ENCODE results near the gene KRTAP10-9.
"Not testable (repeated sequence)": the region's sequence is repeated elsewhere in the genome, so short reads cannot be mapped to it uniquely, and the experiment has no call there.

The KRTAP10-9 gene, protein sequence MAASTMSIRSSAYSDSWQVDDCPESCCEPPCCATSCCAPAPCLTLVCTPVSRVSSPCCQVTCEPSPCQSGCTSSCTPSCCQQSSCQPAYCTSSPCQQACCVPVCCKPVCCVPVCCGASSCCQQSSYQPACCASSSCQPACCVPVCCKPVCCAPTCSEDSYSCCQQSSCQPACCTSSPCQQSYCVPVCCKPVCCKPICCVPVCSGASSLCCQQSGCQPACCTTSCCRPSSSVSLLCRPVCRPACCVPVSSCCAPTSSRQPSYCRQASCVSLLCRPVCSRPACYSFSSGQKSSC

GRCh38 chr21:44626673-44627143 is at the start of gene KRTAP10-9:
KRTAP10-9 (plus strand) TSS chr21:44627093; CDS start chr21:44627172, 79 bp downstream.
- Mint-ChIP-seq H3K9me3 (ENCODE audit: low read depth) (peaks cover 34% of the 10 kb centered on the region), H3K27ac (peak within 1 kb of the TSS; percentile 34), H3K27me3 (no peaks in the 10 kb centered on the region), H3K4me3 (peak within 1 kb of the TSS; percentile 27), H3K4me1 (ENCODE audit: low read depth) (peaks cover 36% of the 10 kb centered on the region), H3K36me3 (peaks cover 27% of the 10 kb centered on the region)

DNA sequence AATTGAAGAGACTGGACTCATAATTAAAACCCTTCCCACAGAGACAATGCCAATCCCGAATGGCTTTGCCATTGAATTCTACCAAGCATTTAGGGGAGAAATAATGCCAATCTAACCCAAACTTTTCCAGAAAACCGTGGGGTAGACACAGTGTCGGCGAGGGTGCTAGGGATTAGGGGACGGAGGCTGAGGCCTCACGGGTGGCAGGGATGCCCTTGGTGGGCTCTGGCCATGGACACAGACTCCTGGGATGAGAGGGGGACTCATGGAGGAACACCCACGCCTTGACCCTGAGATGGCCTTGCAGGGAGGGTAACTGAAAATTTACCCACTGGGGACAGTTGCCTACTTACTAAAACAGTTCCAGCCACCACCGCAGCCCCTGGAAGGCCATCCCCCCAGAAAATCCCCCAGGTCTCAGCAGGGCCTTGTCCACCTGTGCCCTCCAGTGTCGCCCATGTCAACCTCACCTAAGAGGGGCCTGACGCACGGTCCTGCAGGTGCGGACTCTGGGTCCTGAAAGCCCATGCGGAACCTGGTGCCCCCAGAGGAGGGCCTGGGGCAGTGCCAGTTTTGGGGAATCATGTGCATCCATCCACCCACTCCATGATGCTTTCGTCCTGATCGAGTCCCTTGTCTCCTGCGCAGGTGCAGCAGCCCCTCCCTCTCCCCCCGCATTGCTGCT is 48.4 kb upstream of the KRTAP10-9 start:
- peaks cover 23% of the 10 kb centered on the region for H3K4me1 Mint-ChIP-seq (ENCODE audit: low read depth)
- peaks cover 7% of the 10 kb centered on the region for H3K36me3 Mint-ChIP-seq
- H3K27ac Mint-ChIP-seq = no peak overlapping the region
- H3K27me3 Mint-ChIP-seq = no peaks in the 10 kb centered on the region
- peaks cover 13% of the 10 kb centered on the region for H3K9me3 Mint-ChIP-seq (ENCODE audit: low read depth)
- no peak overlapping the region for H3K4me3 Mint-ChIP-seq

DNA sequence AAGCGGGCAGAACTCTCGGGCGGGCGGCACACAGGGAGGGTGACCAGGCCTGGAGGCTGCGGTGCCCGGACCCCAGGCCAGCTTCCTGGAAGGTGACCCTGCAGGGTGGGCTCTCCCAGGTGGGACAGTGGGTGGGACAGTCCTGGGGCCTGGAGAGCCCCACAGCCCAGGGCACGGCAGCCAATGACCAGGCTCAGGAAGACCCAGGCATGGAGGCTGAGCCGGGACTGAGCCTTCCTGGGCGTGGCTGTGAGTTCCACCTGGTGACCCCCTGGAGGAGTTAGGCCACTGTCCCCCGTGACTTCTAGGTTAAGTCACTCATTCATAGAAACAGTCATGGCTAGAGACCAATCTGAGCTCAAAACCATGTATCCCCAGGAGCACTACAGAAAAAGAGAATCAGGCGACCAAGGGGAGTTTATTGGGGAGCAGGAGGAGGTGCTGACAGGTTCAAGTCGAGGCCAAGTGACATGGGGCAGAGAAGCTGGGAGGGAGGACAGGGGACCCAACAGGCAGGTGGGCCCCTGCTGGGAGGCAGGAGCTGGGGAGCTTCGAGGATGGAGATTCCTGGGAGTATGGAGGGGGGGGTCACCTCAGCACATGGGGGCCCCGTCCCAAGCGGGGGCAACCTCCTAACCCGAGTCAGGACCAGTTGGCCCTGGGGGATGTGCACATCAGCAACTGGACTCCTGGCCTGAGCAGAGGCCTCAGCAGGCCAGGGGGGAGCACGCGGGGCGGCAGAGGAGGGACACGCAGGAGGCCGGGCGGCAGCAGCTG is 47.6 kb upstream of the KRTAP10-9 start:
- Mint-ChIP-seq H3K27me3 (no peaks in the 10 kb centered on the region), H3K27ac (no peak overlapping the region), H3K36me3 (peaks cover 7% of the 10 kb centered on the region), H3K4me1 (ENCODE audit: low read depth) (peaks cover 30% of the 10 kb centered on the region), H3K4me3 (no peak overlapping the region), H3K9me3 (ENCODE audit: low read depth) (peaks cover 13% of the 10 kb centered on the region)

- peaks cover 7% of the 10 kb centered on the region for H3K36me3 Mint-ChIP-seq
- peaks cover 29% of the 10 kb centered on the region for H3K4me1 Mint-ChIP-seq (ENCODE audit: low read depth)
- H3K4me3 Mint-ChIP-seq = no peak overlapping the region
- no peaks in the 10 kb centered on the region for H3K27me3 Mint-ChIP-seq
- no peak overlapping the region for H3K27ac Mint-ChIP-seq
- H3K9me3 Mint-ChIP-seq (ENCODE audit: low read depth) = peaks cover 13% of the 10 kb centered on the region
Observed at GRCh38 chr21:44579833-44580144, 47.1 kb upstream of the KRTAP10-9 start.

DNA sequence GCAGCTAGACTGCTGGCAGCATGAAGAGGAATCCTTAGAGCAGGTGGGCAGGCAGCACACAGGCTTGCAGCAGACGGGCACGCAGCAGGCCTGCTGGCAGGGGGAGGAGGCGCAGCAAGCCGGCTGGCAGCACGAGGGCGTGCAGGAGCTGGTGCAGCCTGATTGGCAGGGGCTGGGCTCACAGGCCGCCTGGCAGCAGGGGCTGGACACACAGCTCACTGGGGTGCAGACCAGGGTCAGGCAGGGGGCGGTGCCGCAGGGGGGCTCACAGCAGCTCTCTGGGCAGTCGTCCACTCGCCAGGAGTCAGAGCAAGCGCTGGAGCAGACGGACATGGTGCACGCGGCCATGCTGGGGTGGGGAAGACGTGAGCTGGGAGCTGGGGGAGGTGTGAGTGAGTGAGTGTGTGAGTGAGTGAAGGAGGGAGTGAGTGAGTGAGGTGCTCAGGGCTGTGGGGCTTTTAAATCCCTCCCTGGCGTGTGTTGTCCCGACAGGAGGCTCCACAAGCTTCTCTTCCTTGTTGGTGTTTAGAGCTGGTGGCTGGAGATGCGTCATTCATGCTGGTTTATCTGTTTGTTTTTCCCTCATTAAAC is 46.6 kb upstream of the KRTAP10-9 start, which contains the start of gene KRTAP10-5:
Gene KRTAP10-5, minus strand, starts transcription at position 374 of the 591 bp plus-strand sequence. Its CDS starts 26 bp downstream, at position 348.
- not testable (repeated sequence) for H3K27me3 Mint-ChIP-seq, H3K4me3 Mint-ChIP-seq, H3K36me3 Mint-ChIP-seq
- H3K27ac Mint-ChIP-seq = peak within 1 kb of the TSS; percentile 46
- H3K4me1 Mint-ChIP-seq (ENCODE audit: low read depth) = peaks cover 29% of the 10 kb centered on the region
- peaks cover 13% of the 10 kb centered on the region for H3K9me3 Mint-ChIP-seq (ENCODE audit: low read depth)

DNA sequence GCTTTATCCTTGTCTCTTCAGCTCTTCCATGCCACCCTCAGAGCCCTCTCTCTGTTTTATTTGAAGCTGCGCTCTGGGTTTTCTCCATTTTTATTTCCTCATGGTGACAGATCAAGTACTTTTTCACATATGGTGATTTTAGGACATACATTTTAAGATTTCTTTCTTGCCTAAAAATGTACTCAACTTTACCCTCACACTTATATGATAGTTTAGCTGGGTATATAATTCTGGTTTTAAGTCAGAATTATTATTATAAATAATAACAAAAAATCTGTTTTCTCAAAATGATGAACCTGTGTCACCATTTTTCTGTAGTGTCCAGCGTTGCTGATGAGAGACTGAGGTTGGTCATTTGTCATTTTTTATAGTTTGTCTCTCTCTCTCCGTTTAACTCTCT is 45.7 kb upstream of the KRTAP10-9 start:
- Mint-ChIP-seq H3K4me3 (no peak overlapping the region), H3K4me1 (ENCODE audit: low read depth) (peaks cover 29% of the 10 kb centered on the region), H3K36me3 (peaks cover 10% of the 10 kb centered on the region), H3K9me3 (ENCODE audit: low read depth) (peaks cover 13% of the 10 kb centered on the region), H3K27ac (peak overlapping the region; percentile 46), H3K27me3 (no peaks in the 10 kb centered on the region)

- peaks cover 6% of the 10 kb centered on the region for H3K36me3 Mint-ChIP-seq
- peaks cover 29% of the 10 kb centered on the region for H3K4me1 Mint-ChIP-seq (ENCODE audit: low read depth)
- no peaks in the 10 kb centered on the region for H3K27me3 Mint-ChIP-seq
- no peak overlapping the region for H3K27ac Mint-ChIP-seq
- peaks cover 7% of the 10 kb centered on the region for H3K9me3 Mint-ChIP-seq (ENCODE audit: low read depth)
- H3K4me3 Mint-ChIP-seq = no peak overlapping the region
Observed at GRCh38 chr21:44582055-44582454, 44.8 kb upstream of the KRTAP10-9 start.

DNA sequence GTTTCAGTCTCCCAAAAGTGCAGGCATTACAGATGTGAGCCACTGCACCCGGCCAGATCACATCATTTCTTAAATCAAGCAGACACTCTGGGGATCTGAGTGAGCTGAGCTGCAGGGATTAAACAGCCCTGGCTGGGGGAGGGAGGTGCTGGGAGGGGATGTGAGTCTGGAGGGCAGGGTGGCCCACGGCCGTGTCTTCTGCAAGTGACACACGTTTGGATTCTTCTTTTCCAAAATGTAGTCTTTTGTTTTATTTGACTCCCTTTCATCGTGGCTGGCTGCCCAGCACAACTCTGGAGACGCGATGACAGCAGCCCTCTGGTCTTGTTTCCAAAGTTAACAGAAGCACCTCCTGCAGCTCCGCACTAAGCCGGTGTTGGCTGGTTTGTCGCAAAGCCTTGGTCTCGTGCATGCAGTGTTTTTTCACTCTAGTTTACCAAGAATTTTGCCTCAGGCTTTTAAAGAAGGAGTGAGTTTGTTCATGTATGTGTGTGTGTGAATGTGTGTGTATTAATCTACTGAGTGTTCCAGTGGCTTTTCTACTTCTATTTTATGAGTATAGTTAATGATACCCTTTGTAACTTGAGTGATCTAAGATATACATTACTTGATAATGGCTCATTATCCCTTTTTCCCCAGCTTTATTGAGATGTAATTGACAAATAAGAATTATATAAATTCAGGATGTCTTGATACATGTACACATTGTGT is 43.6 kb upstream of the KRTAP10-9 start:
- peaks cover 29% of the 10 kb centered on the region for H3K4me1 Mint-ChIP-seq (ENCODE audit: low read depth)
- H3K9me3 Mint-ChIP-seq (ENCODE audit: low read depth) = peaks cover 4% of the 10 kb centered on the region
- no peak overlapping the region for H3K27ac Mint-ChIP-seq
- H3K4me3 Mint-ChIP-seq = no peak overlapping the region
- no peaks in the 10 kb centered on the region for H3K27me3 Mint-ChIP-seq
- H3K36me3 Mint-ChIP-seq = peaks cover 6% of the 10 kb centered on the region

DNA sequence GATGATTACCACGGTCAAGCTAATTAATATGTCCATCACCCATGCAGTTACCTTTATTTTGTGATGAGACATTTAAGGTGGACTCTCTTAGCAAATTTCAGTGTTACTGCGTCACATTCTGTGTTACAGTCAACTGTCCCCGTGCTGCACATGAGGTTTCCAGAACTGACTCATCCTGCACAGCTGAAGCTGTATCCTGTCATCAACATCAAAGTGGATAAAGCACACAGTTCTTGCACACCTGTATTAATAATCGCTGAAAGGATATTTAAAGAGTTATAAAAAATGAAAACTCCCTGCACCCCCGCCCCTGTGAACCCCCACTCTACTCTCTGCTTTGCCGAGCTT is 43.1 kb upstream of the KRTAP10-9 start:
- Mint-ChIP-seq H3K27me3 (no peaks in the 10 kb centered on the region), H3K9me3 (ENCODE audit: low read depth) (peaks cover 4% of the 10 kb centered on the region), H3K4me1 (ENCODE audit: low read depth) (peaks cover 29% of the 10 kb centered on the region), H3K4me3 (no peak overlapping the region), H3K27ac (no peak overlapping the region), H3K36me3 (peaks cover 6% of the 10 kb centered on the region)

DNA sequence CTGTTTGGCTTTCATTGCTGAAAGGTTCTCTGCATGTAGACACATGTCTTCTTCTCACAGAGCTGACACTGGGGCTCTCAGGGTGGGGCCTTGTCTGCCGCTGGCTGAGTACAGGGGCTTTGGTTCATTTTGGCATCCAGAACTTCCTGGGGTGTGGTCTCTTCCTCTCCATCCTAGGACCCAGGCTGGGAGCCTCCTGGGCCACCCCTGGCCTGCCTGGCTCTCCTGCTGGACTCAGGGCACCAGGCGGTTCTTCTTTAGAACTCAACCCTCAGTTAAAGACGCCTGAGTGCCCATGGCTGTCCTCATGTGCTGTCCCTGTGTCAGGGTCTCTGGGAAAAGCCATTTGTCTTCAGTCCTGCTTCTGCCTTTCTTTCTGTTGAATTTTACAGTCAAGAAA is 41.0 kb upstream of the KRTAP10-9 start:
- no peaks in the 10 kb centered on the region for H3K27me3 Mint-ChIP-seq
- H3K9me3 Mint-ChIP-seq (ENCODE audit: low read depth) = peaks cover 4% of the 10 kb centered on the region
- H3K4me3 Mint-ChIP-seq = no peak overlapping the region
- peaks cover 28% of the 10 kb centered on the region for H3K4me1 Mint-ChIP-seq (ENCODE audit: low read depth)
- no peak overlapping the region for H3K27ac Mint-ChIP-seq
- peaks cover 6% of the 10 kb centered on the region for H3K36me3 Mint-ChIP-seq

DNA sequence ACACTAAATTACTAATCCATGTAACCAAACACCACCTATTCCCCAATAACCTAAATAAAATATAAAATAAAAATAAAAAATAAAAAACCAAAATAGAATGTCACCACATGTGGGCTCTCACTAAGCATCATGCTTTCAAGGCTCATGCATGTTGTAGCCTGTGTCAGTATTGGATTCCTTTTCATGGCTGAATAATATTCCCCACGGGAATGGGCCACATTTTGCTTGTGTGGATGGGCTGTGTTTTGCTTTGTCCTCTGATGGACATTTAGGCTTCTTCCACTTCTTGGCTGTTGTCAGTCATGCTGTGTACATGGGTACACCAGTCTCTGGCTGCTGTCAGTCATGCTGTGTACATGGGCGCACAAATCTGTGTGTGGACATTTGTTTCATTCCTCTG is 37.8 kb upstream of the KRTAP10-9 start:
- H3K9me3 Mint-ChIP-seq (ENCODE audit: low read depth) = no peaks in the 10 kb centered on the region
- H3K4me3 Mint-ChIP-seq = no peak overlapping the region
- H3K36me3 Mint-ChIP-seq = peaks cover 3% of the 10 kb centered on the region
- no peak overlapping the region for H3K27ac Mint-ChIP-seq
- H3K27me3 Mint-ChIP-seq = no peaks in the 10 kb centered on the region
- peaks cover 9% of the 10 kb centered on the region for H3K4me1 Mint-ChIP-seq (ENCODE audit: low read depth)

DNA sequence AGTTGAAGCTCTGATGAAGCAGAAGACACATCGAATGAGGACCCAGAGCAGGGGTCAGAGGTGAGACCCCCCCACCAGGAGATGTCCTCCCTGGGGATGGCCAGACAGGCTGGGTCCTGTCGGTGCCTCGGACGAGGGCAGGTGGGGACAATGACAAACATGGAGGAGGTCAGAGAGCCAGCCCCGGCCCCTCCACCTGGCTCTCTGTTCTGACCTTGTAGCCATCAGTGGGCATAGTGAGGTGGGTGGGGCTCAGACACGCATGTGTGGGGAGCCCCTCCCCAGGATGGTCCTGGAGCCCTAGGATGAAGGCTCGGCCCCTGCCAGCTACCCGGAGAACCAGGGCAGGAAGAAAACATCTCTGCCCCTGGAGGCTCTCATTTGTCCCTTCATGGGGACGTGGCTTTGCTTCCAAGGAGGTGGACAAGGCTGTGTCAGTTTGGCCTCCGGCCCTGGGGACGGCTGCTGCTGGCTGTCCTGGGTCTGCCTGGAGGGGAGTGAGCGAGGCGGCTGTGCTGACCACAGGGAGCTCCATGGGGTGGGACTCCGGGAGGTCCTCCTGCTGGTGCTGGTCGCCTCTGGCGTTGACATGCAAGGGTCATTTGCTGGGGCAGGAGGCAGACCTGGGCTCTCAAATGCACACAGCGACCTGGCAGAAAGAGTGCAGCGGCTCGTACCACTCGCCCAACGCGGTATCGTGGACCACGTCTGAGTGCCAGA is 37.1 kb upstream of the KRTAP10-9 start:
- H3K4me3 Mint-ChIP-seq = no peak overlapping the region
- no peaks in the 10 kb centered on the region for H3K27me3 Mint-ChIP-seq
- no peak overlapping the region for H3K27ac Mint-ChIP-seq
- peaks cover 3% of the 10 kb centered on the region for H3K36me3 Mint-ChIP-seq
- H3K4me1 Mint-ChIP-seq (ENCODE audit: low read depth) = peaks cover 5% of the 10 kb centered on the region
- H3K9me3 Mint-ChIP-seq (ENCODE audit: low read depth) = no peaks in the 10 kb centered on the region

GRCh38 chr21:44590311-44590721 is 36.6 kb upstream of the KRTAP10-9 start:
- H3K27me3 Mint-ChIP-seq = no peaks in the 10 kb centered on the region
- H3K4me3 Mint-ChIP-seq = no peak overlapping the region
- no peaks in the 10 kb centered on the region for H3K9me3 Mint-ChIP-seq (ENCODE audit: low read depth)
- H3K4me1 Mint-ChIP-seq (ENCODE audit: low read depth) = peaks cover 5% of the 10 kb centered on the region
- H3K27ac Mint-ChIP-seq = no peak overlapping the region
- peaks cover 3% of the 10 kb centered on the region for H3K36me3 Mint-ChIP-seq

All from activated naive CD8-positive, alpha-beta T cell (primary cell).